Chondrocyte (in vitro differentiated cells): ENCODE data around the gene SUMO2. TPM values are rescaled to one million over a fixed set of nuclear protein-coding genes. Genes with fewer than 3 reads are reported as not detected.

Experiments used
- DNase-seq: peaks from one replicate; pipeline ENCODE4 v3.0.0; 2021; ENCODE audit warnings: mixed read lengths, low spot score
- H3K27ac Mint-ChIP-seq: one replicate; pipeline ENCODE4 v1.8.0; 2021; ENCODE audit warnings: mild to moderate bottlenecking, moderate library complexity, mixed read lengths; ENCODE audit not compliant: unreplicated experiment
- H3K27me3 Mint-ChIP-seq: 2 replicates; pipeline ENCODE4 v1.8.0; 2021; ENCODE audit warnings: low read depth, mixed read lengths
- H3K36me3 Mint-ChIP-seq: 2 replicates; pipeline ENCODE4 v1.8.0; 2021; ENCODE audit warnings: low read depth, mixed read lengths
- H3K4me1 Mint-ChIP-seq: 2 replicates; pipeline ENCODE4 v1.8.0; 2021; ENCODE audit warnings: low read depth, mild to moderate bottlenecking, mixed read lengths
- H3K4me3 Mint-ChIP-seq: one replicate; pipeline ENCODE4 v1.8.0; 2021; ENCODE audit warnings: mild to moderate bottlenecking, moderate library complexity, mixed read lengths; ENCODE audit not compliant: unreplicated experiment
- H3K9me3 Mint-ChIP-seq: 2 replicates; pipeline ENCODE4 v1.8.0; 2021; ENCODE audit warnings: low read depth, mixed read lengths
- CTCF ChIP-seq: fragments of 200-600 bp; sonication (generic); IDR thresholded peaks from 2 replicates; pipeline ENCODE4 v1.5.0; 2021; ENCODE audit warnings: antibody characterized with exemption, mild to moderate bottlenecking, moderate library complexity
- total RNA-seq: library from RNA; stranded (reverse); gene quantifications from 3 replicates; pipeline ENCODE4 v1.2.1, GENCODE V29; 2021

The SUMO2 gene
- total RNA-seq, 1 donor from 2014 or later, result 307 TPM

GRCh38 chr17:75116737-75117136 is 66.0 kb downstream of the SUMO2 start:
- Mint-ChIP-seq H3K27ac (no peak overlapping the region), H3K9me3 (no peaks in the 10 kb centered on the region), H3K4me1 (peaks cover 19% of the 10 kb centered on the region), H3K4me3 (no peak overlapping the region), H3K27me3 (no peaks in the 10 kb centered on the region), H3K36me3 (peaks cover 10% of the 10 kb centered on the region)
- DNase-seq, result no peak
- no peak for TF ChIP-seq CTCF

Other genes with a start within 250 kb of the SUMO2 start
- gene OTOP3, start 247.1 kb downstream of the SUMO2 start, total RNA-seq, result not detected in 3 replicates
- gene HID1, start 210.2 kb downstream of the SUMO2 start, total RNA-seq, result 4.7 to 7.7 TPM (median 5.2 TPM) in 3 replicates
- gene CDR2L, start 195.3 kb downstream of the SUMO2 start, total RNA-seq, result 32.7 to 51.1 TPM (median 51.0 TPM) in 3 replicates
- 18.9 to 25.7 TPM (median 19.8 TPM) in 3 replicates for gene MRPL58, start 170.3 kb downstream of the SUMO2 start, total RNA-seq
- gene ATP5PD, start 136.0 kb downstream of the SUMO2 start, total RNA-seq, result 178 to 185 TPM (median 183 TPM) in 3 replicates
- gene KCTD2, start 135.7 kb downstream of the SUMO2 start, total RNA-seq, result 16.8 to 20.4 TPM (median 17.1 TPM) in 3 replicates
- gene SLC16A5, start 95.0 kb downstream of the SUMO2 start, total RNA-seq, result 2.1 to 3.0 TPM (median 3.0 TPM) in 3 replicates
- gene ARMC7, start 73.0 kb downstream of the SUMO2 start, total RNA-seq, result 10.8 to 12.3 TPM (median 12.1 TPM) in 3 replicates
- gene NT5C, start 51.2 kb downstream of the SUMO2 start, total RNA-seq, result 23.3 to 31.2 TPM (median 30.4 TPM) in 3 replicates
- gene JPT1, start 28.4 kb downstream of the SUMO2 start, total RNA-seq, result 78.6 to 90.4 TPM (median 86.4 TPM) in 3 replicates
- gene NUP85, start 22.7 kb upstream of the SUMO2 start, total RNA-seq, result 36.7 to 63.9 TPM (median 41.3 TPM) in 3 replicates
- 26.9 to 30.3 TPM (median 28.4 TPM) in 3 replicates for gene GGA3, start 78.6 kb upstream of the SUMO2 start, total RNA-seq
- gene MRPS7, start 78.9 kb upstream of the SUMO2 start, total RNA-seq, result 38.2 to 49.5 TPM (median 41.1 TPM) in 3 replicates
- 19.0 to 21.6 TPM (median 20.4 TPM) in 3 replicates for gene MIF4GD, start 88.3 kb upstream of the SUMO2 start, total RNA-seq
- gene SLC25A19, start 106.5 kb upstream of the SUMO2 start, total RNA-seq, result 6.7 to 11.7 TPM (median 11.3 TPM) in 3 replicates
- gene GRB2, start 222.7 kb upstream of the SUMO2 start, total RNA-seq, result 73.9 to 83.7 TPM (median 79.4 TPM) in 3 replicates